GM21619 (cell line): ENCODE data around the gene AEBP1.
"Not testable (repeated sequence)": the region's sequence is repeated elsewhere in the genome, so short reads cannot be mapped to it uniquely, and the experiment has no call there.

ENCODE experiments used
- ATAC-seq: cut with Tn5 transposase; IDR thresholded peaks from one replicate; pipeline ENCODE4 v1.9.1; 2021; ENCODE audit not compliant: unreplicated experiment

Gene AEBP1

GRCh38 chr7:44116087-44116788 is 12.1 kb downstream of the AEBP1 start:
- no peak for ATAC-seq

GRCh38 chr7:44116789-44117666 is 12.9 kb downstream of the AEBP1 start:
- ATAC-seq: no peak

GRCh38 chr7:44117801-44118429 is 13.8 kb downstream of the AEBP1 start:
- ATAC-seq: no peak

- ATAC-seq: no peak
Measured at GRCh38 chr7:44119829-44120380, 15.8 kb downstream of the AEBP1 start.

GRCh38 chr7:44120395-44120794 is 16.2 kb downstream of the AEBP1 start:
- ATAC-seq: no peak

- no peak for ATAC-seq
Measured at GRCh38 chr7:44121761-44122420, 17.7 kb downstream of the AEBP1 start.

GRCh38 chr7:44122529-44122928 is 18.4 kb downstream of the AEBP1 start:
- ATAC-seq: no peak

GRCh38 chr7:44123190-44124003 is 19.3 kb downstream of the AEBP1 start, which contains the start of gene POLD2:
Gene POLD2 (minus strand): TSS chr7:44123548. CDS start chr7:44122053, 1,495 bp downstream.
- ATAC-seq: peak; percentile 99

GRCh38 chr7:44124822-44125202 is 20.7 kb downstream of the AEBP1 start:
- no peak for ATAC-seq

GRCh38 chr7:44126574-44126973 is 22.4 kb downstream of the AEBP1 start:
- ATAC-seq: not testable (repeated sequence)

GRCh38 chr7:44127161-44127560 is 23.0 kb downstream of the AEBP1 start:
- no peak for ATAC-seq

GRCh38 chr7:44128721-44129582 is 24.8 kb downstream of the AEBP1 start:
- no peak for ATAC-seq

- ATAC-seq: no peak
Measured at GRCh38 chr7:44131173-44132029, 27.3 kb downstream of the AEBP1 start.

- no peak for ATAC-seq
Measured at GRCh38 chr7:44132039-44132438, 27.9 kb downstream of the AEBP1 start.

GRCh38 chr7:44133295-44133694 is 29.1 kb downstream of the AEBP1 start:
- no peak for ATAC-seq

GRCh38 chr7:44134943-44135628 is 30.9 kb downstream of the AEBP1 start:
- no peak for ATAC-seq

- ATAC-seq: no peak
Measured at GRCh38 chr7:44136731-44137130, 32.6 kb downstream of the AEBP1 start.

GRCh38 chr7:44138698-44139097 is 34.6 kb downstream of the AEBP1 start:
- no peak for ATAC-seq
